Ishikawa (cell line): ENCODE results near the gene CEP57L1.

Source experiments
- CEBPB ChIP-seq: IDR thresholded peaks from 2 replicates; pipeline ENCODE4 v1.6.1; 2012
- CREB1 ChIP-seq: IDR thresholded peaks from 2 replicates; pipeline ENCODE4 v1.6.1; 2012; ENCODE audit warnings: low read depth
- EGR1 ChIP-seq: IDR thresholded peaks from 2 replicates; pipeline ENCODE4 v1.6.1; 2012
- EP300 ChIP-seq: IDR thresholded peaks from 2 replicates; pipeline ENCODE4 v1.6.1; 2012; ENCODE audit warnings: borderline replicate concordance
- FOXM1 ChIP-seq: IDR thresholded peaks from 2 replicates; pipeline ENCODE4 v1.6.1; 2012; ENCODE audit warnings: low read depth, borderline replicate concordance
- MAX ChIP-seq: IDR thresholded peaks from 2 replicates; pipeline ENCODE4 v1.6.1; 2012
- NFIC ChIP-seq: IDR thresholded peaks from 2 replicates; pipeline ENCODE4 v1.6.1; 2012
- RAD21 ChIP-seq: IDR thresholded peaks from 2 replicates; pipeline ENCODE4 v1.6.1; 2012; ENCODE audit warnings: low read depth
- REST ChIP-seq: IDR thresholded peaks from 2 replicates; pipeline ENCODE4 v1.6.1; 2012; ENCODE audit warnings: low read depth, mild to moderate bottlenecking
- TAF1 ChIP-seq: IDR thresholded peaks from 2 replicates; pipeline ENCODE4 v1.6.1; 2012; ENCODE audit warnings: low read depth, mild to moderate bottlenecking
- TCF12 ChIP-seq: IDR thresholded peaks from 2 replicates; pipeline ENCODE4 v1.6.1; 2012; ENCODE audit warnings: low read depth
- TEAD4 ChIP-seq: IDR thresholded peaks from 2 replicates; pipeline ENCODE4 v1.6.1; 2012
- USF1 ChIP-seq: IDR thresholded peaks from 2 replicates; pipeline ENCODE4 v1.6.1; 2012
- YY1 ChIP-seq: IDR thresholded peaks from 2 replicates; pipeline ENCODE4 v1.6.1; 2012; ENCODE audit warnings: low read depth
- ZBTB7A ChIP-seq: IDR thresholded peaks from 2 replicates; pipeline ENCODE4 v1.6.1; 2012; ENCODE audit warnings: low read depth

Gene CEP57L1

GRCh38 chr6:109183109-109183650 is 87.9 kb downstream of the CEP57L1 start:
- TF ChIP-seq MAX, result no peak
- TF ChIP-seq RAD21, result peak; percentile 21; the same call in 1 of the 2 replicates

GRCh38 chr6:109184638-109185037 is 89.3 kb downstream of the CEP57L1 start:
- TF ChIP-seq EGR1 (no peak), NFIC (no peak), CEBPB (no peak), USF1 (no peak), TAF1 (no peak), REST (no peak), ZBTB7A (no peak)

GRCh38 chr6:109186012-109186411 is 90.7 kb downstream of the CEP57L1 start:
- TF ChIP-seq TCF12, result no peak
- no peak for TF ChIP-seq TEAD4
- no peak for TF ChIP-seq YY1
- no peak for TF ChIP-seq CEBPB

GRCh38 chr6:109187399-109188114 is 92.2 kb downstream of the CEP57L1 start:
- peak; percentile 94 for TF ChIP-seq RAD21
- no peak for TF ChIP-seq NFIC

GRCh38 chr6:109188115-109188411 is 92.8 kb downstream of the CEP57L1 start:
- TF ChIP-seq CEBPB, result no peak
- TF ChIP-seq MAX, result no peak
- no peak for TF ChIP-seq YY1
- TF ChIP-seq RAD21, result no peak
- TF ChIP-seq TEAD4, result no peak
- TF ChIP-seq TAF1, result no peak
- no peak for TF ChIP-seq EGR1
- TF ChIP-seq REST, result no peak
- no peak for TF ChIP-seq TCF12
- no peak for TF ChIP-seq USF1
- no peak for TF ChIP-seq EP300
- no peak for TF ChIP-seq NFIC
- no peak for TF ChIP-seq CREB1
- no peak for TF ChIP-seq ZBTB7A
- TF ChIP-seq FOXM1, result no peak

- TF ChIP-seq EP300 (no peak), EGR1 (no peak), TCF12 (no peak), FOXM1 (no peak), NFIC (no peak), TAF1 (no peak), REST (no peak), ZBTB7A (no peak), RAD21 (no peak), YY1 (no peak), TEAD4 (no peak), MAX (no peak), CREB1 (no peak), CEBPB (no peak)
These were observed 97.6 kb downstream of the CEP57L1 start for GRCh38 chr6:109192865-109193264.
